K562 (cell line): Measurements from ENCODE around the gene ALDH18A1. TPM values are rescaled to one million over a fixed set of nuclear protein-coding genes. Genes with fewer than 3 reads are reported as not detected.

Experiments
- BRD9 ChIP-seq: fragments of 450-650 bp; IDR thresholded peaks from 2 replicates; pipeline ENCODE4 v1.6.1; 2018; ENCODE audit warnings: low read depth; ENCODE audit not compliant: partially characterized antibody
- CAMTA2 ChIP-seq: fragments of 250-450 bp; sonication (Bioruptor Pico); conservative IDR thresholded peaks from 2 replicates; pipeline ENCODE4 v1.5.1; 2022
- CC2D1A ChIP-seq: fragments of 450-650 bp; IDR thresholded peaks from 2 replicates; pipeline ENCODE4 v1.6.1; 2017; ENCODE audit warnings: mild to moderate bottlenecking
- FOSL1 ChIP-seq: fragments of 200-800 bp; sonication (Bioruptor generic); conservative IDR thresholded peaks from 2 replicates; pipeline ENCODE4 v1.6.1; 2016; ENCODE audit warnings: missing genetic modification characterization, missing compliant biosample characterization
- HDAC1 ChIP-seq, 2 experiments: fragments of 450-650 bp; IDR thresholded peaks; 2 replicates each; pipeline ENCODE4 v1.6.1; 2016 to 2017; ENCODE audit warnings: inconsistent platforms in 1 of 2, mild to moderate bottlenecking in 1 of 2, moderate library complexity in 1 of 2
- ILF3 ChIP-seq: fragments of 450-650 bp; IDR thresholded peaks from 2 replicates; pipeline ENCODE4 v1.6.1; 2018; ENCODE audit warnings: antibody characterized with exemption, mild to moderate bottlenecking, moderate library complexity, borderline replicate concordance
- JUN ChIP-seq, 2 experiments: sonication (generic) in 1 of 2; formaldehyde crosslinking in 1 of 2; IDR thresholded peaks; 2 replicates each; pipeline versions ENCODE4 v1.6.1 to v1.8.0; 2012 to 2022; ENCODE audit warnings: borderline replicate concordance in 2 of 2, mild to moderate bottlenecking in 2 of 2, improper control_type of control experiment in 1 of 2, low read depth in 1 of 2, low read length in 1 of 2, missing genetic modification reagents in 1 of 2
- MAFG ChIP-seq: fragments of 450-650 bp; conservative IDR thresholded peaks from 2 replicates; pipeline ENCODE4 v1.6.1; 2016; ENCODE audit warnings: missing genetic modification characterization, missing compliant biosample characterization
- NCOR1 ChIP-seq: fragments of 450-650 bp; IDR thresholded peaks from 2 replicates; pipeline ENCODE4 v1.6.1; 2016; ENCODE audit warnings: mild to moderate bottlenecking, moderate library complexity
- NELFE ChIP-seq: IDR thresholded peaks from 2 replicates; pipeline ENCODE4 v1.6.1; 2011; ENCODE audit warnings: mild to moderate bottlenecking; ENCODE audit not compliant: insufficient read depth, insufficient read length
- TAF7 ChIP-seq: fragments of 450-650 bp; IDR thresholded peaks from 2 replicates; pipeline ENCODE4 v1.6.1; 2016; ENCODE audit warnings: missing genetic modification characterization, missing compliant biosample characterization
- ZBTB17 ChIP-seq: fragments of 450-650 bp; formaldehyde crosslinking; IDR thresholded peaks from 2 replicates; pipeline ENCODE4 v1.4.0; 2020; ENCODE audit warnings: mild to moderate bottlenecking
- ZNF224 ChIP-seq: sonication (generic); formaldehyde crosslinking; IDR thresholded peaks from 2 replicates; pipeline ENCODE4 v1.8.0; 2022; ENCODE audit warnings: mild to moderate bottlenecking, missing genetic modification reagents
- ZNF507 ChIP-seq: conservative IDR thresholded peaks from 2 replicates; pipeline ENCODE4 v1.6.1; 2017; ENCODE audit warnings: missing genetic modification characterization, missing compliant biosample characterization
- ZNF75A ChIP-seq: fragments of 450-650 bp; formaldehyde crosslinking; IDR thresholded peaks from 2 replicates; pipeline ENCODE4 v1.4.0; 2020; ENCODE audit warnings: mild to moderate bottlenecking
- ZNF764 ChIP-seq: fragments of 250-450 bp; sonication (Bioruptor Pico); IDR thresholded peaks from 2 replicates; pipeline ENCODE4 v1.4.0; 2020; ENCODE audit warnings: low read depth, mild to moderate bottlenecking, moderate library complexity
- polyA plus RNA-seq, 8 experiments: library from polyadenylated mRNA; depleted of rRNA in 4 of 8; stranded (reverse) in 5 of 8; unstranded in 3 of 8; fragments of >200 nt; fragmentation: Nextera tagmentation in 2 of 8; fragmentation: Illumina TruSeq in 1 of 8; extraction: Ambion mirVana in 2 of 8; extraction: Trizol in 1 of 8; gene quantifications; 2 replicates each; pipeline versions ENCODE4 v1.2.1 to v1.2.3, GENCODE V29; 2011 to 2014; ENCODE audit warnings: inconsistent platforms in 1 of 8, missing spikeins in 1 of 8
- total RNA-seq, 7 experiments: library from RNA; depleted of rRNA in 6 of 7; stranded (reverse); fragments of >200 nt in 6 of 7; fragmentation: Illumina TruSeq in 2 of 7; extraction: Trizol in 2 of 7; gene quantifications; 2 replicates each; pipeline versions ENCODE4 v1.2.1 to v1.2.3, GENCODE V29; 2011 to 2021; ENCODE audit warnings: low replicate concordance in 1 of 7
- TF ChIP-seq, protein P1 (sequence below), 2 experiments: fragments of 450-650 bp; IDR thresholded peaks; 2 replicates each; pipeline ENCODE4 v1.6.1; 2016; ENCODE audit warnings: mild to moderate bottlenecking in 2 of 2, borderline replicate concordance in 1 of 2, low read depth in 1 of 2, moderate library complexity in 1 of 2
- TF ChIP-seq, protein P2 (sequence below): fragments of 250-450 bp; sonication (Bioruptor Pico); IDR thresholded peaks from 2 replicates; pipeline ENCODE4 v1.6.1; 2021; ENCODE audit warnings: mild to moderate bottlenecking
- TF ChIP-seq, protein P3 (sequence below): fragments of 450-650 bp; IDR thresholded peaks from 2 replicates; pipeline ENCODE4 v1.6.1; 2016; ENCODE audit warnings: missing biosample characterization, missing genetic modification characterization

ALDH18A1 gene
- total and polyA plus RNA-seq, 9 of the 15 experiments (the other 6 are each of a cell fraction or from before 2014, with no cell fraction given), result 12.0 to 83.3 (median 43.8) TPM

DNA sequence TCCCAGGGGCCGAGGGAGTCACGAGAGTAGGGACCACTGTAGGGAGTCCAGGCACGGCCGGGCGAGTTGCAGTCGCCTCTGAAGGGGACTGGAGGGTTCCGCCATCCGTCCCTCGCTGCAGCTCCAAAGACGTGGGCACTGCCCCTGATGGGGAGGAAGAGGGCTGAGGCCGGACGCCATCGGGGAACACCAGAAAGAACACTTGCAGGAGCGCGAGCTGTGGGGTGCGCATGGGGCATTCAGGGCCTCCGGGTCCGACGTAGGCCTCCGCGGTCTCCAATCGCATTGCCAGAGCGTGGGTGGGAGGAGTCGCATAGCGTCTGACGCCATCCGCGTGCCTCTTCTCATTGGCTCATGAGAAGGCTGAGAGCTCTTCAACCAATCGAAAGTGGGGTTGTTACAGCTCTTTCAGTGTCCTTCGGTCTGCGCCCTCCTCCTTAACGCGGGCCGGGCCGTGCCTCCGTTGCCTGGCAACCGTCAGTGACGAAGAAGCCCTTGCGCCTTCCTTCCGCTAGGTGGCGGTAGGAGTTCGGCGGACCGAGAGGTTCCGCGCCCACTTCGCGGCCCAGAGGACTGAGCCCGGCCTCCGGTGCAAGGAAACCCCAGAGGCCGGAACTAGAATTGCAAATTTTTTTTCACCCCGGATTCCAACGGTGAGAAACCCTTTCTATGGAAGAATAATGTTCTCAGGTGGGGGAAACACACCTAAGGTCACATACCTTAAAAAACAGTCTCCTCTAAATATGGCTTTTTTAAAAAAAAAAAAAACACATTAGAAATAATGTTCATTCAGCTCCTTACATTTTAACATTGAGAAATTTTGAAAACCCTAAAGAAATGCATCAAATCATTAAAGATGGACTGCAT lies 37.4 kb upstream of the ALDH18A1 start, which contains the start of gene TCTN3 (continued):
- TF ChIP-seq HDAC1 (IDR thresholded peaks at IDR 0.05), result peak in 1 of 2 experiments; percentile 88; a peak in 2 of 4 replicates
- no peak for TF ChIP-seq NELFE
- no peak for TF ChIP-seq ZNF764 (CRISPR knock-in tag)
- TF ChIP-seq ZBTB17 (CRISPR knock-in tag), result no peak
- TF ChIP-seq, protein P1, sequence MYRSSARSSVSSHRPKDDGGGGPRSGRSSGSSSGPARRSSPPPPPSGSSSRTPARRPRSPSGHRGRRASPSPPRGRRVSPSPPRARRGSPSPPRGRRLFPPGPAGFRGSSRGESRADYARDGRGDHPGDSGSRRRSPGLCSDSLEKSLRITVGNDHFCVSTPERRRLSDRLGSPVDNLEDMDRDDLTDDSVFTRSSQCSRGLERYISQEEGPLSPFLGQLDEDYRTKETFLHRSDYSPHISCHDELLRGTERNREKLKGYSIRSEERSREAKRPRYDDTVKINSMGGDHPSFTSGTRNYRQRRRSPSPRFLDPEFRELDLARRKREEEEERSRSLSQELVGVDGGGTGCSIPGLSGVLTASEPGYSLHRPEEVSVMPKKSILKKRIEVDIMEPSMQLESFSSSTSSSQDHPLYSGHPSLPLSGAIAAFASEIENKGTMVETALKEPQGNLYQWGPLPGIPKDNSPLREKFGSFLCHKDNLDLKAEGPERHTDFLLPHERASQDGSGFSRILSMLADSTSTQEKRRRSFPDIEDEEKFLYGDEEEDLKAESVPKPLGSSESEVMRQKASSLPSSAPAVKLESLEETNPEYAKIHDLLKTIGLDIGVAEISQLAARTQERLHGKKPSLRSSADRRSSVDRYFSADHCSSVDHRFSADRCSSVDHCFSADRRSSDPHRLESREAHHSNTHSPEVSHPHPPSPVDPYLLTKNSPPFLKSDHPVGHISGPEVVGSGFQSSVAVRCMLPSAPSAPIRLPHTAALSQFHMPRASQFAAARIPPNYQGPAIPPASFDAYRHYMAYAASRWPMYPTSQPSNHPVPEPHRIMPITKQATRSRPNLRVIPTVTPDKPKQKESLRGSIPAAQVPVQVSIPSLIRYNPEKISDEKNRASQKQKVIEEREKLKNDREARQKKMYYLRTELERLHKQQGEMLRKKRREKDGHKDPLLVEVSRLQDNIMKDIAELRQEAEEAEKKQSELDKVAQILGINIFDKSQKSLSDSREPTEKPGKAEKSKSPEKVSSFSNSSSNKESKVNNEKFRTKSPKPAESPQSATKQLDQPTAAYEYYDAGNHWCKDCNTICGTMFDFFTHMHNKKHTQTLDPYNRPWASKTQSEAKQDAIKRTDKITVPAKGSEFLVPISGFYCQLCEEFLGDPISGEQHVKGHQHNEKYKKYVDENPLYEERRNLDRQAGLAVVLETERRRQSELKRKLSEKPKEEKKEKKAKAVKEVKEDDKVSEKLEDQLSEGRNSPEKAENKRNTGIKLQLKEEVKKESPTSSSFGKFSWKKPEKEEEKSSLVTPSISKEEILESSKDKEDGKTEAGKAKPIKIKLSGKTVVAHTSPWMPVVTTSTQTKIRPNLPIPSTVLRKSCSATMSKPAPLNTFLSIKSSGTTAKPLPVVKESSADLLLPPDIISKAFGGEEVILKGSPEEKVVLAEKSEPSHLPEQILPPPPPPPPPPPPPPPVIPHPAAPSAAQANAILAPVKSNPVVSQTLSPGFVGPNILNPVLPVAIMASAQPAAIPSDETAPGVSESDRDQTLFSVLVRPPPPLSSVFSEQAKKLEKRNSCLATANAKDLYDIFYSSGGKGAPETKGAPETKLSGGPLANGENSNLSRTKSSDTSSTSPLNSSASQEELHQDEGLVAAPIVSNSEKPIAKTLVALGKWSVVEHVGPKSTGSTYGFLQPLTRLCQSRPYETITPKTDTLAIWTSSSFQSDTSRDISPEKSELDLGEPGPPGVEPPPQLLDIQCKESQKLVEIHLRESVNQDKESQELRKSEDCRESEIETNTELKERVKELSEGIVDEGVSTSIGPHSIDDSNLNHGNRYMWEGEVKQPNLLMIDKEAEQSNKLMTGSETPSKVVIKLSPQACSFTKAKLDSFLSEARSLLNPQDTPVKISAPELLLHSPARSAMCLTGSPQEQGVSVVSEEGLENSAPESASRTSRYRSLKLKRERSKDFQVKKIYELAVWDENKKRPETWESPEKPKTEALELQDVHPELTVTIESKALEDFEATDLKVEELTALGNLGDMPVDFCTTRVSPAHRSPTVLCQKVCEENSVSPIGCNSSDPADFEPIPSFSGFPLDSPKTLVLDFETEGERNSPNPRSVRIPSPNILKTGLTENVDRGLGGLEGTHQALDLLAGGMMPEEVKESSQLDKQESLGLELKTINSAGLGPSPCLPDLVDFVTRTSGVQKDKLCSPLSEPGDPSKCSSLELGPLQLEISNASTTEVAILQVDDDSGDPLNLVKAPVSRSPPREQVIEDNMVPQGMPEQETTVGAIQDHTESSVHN (IDR thresholded peaks at IDR 0.05; ENCODE audit: borderline replicate concordance in 1 of 2, low read depth in 1 of 2), result no peak
- TF ChIP-seq, protein P2, sequence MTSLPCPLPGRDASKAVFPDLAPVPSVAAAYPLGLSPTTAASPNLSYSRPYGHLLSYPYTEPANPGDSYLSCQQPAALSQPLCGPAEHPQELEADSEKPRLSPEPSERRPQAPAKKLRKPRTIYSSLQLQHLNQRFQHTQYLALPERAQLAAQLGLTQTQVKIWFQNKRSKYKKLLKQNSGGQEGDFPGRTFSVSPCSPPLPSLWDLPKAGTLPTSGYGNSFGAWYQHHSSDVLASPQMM (CRISPR knock-in tag), result no peak
- no peak for TF ChIP-seq JUN (IDR thresholded peaks at IDR 0.05; ENCODE audit: borderline replicate concordance, low read depth, low read length)
- TF ChIP-seq JUN (CRISPR knock-in tag; IDR thresholded peaks at IDR 0.05; ENCODE audit: borderline replicate concordance), result no peak
- no peak for TF ChIP-seq BRD9
- TF ChIP-seq ZNF224 (CRISPR knock-in tag), result no peak
- no peak for TF ChIP-seq FOSL1 (tag)
- no peak for TF ChIP-seq ZNF507 (tag)
- no peak for TF ChIP-seq MAFG (tag)
- no peak for TF ChIP-seq ILF3
- TF ChIP-seq CAMTA2 (CRISPR knock-in tag), result no peak
- TF ChIP-seq, protein P3, sequence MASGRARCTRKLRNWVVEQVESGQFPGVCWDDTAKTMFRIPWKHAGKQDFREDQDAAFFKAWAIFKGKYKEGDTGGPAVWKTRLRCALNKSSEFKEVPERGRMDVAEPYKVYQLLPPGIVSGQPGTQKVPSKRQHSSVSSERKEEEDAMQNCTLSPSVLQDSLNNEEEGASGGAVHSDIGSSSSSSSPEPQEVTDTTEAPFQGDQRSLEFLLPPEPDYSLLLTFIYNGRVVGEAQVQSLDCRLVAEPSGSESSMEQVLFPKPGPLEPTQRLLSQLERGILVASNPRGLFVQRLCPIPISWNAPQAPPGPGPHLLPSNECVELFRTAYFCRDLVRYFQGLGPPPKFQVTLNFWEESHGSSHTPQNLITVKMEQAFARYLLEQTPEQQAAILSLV, result no peak
- no peak for TF ChIP-seq NCOR1
- peak; percentile 88 for TF ChIP-seq CC2D1A
- TF ChIP-seq ZNF75A (CRISPR knock-in tag), result no peak
- no peak for TF ChIP-seq TAF7
